Smooth muscle cell (in vitro differentiated cells): ENCODE data around the gene GJB3. TPM values are rescaled to one million over a fixed set of nuclear protein-coding genes. Genes with fewer than 3 reads are reported as not detected.

Experiments
- DNase-seq: peaks from one replicate; lab custom pipeline; 2025; ENCODE audit not compliant: unreplicated experiment; lab: John Stamatoyannopoulos, UW
- H2AFZ ChIP-seq: fragments of 200-600 bp; sonication (generic); 2 replicates; pipeline ENCODE4 v1.6.0; 2016; ENCODE audit warnings: antibody characterized with exemption, low read depth, mild to moderate bottlenecking
- H3F3A ChIP-seq: fragments of 200-600 bp; sonication (generic); 2 replicates; pipeline ENCODE4 v1.6.0; 2017; ENCODE audit warnings: antibody characterized with exemption, low read depth
- H3K27ac ChIP-seq: fragments of 200-600 bp; sonication (generic); 2 replicates; pipeline ENCODE4 v1.5.1; 2016; ENCODE audit warnings: low read depth, mild to moderate bottlenecking
- H3K27me3 ChIP-seq: fragments of 200-600 bp; sonication (generic); 2 replicates; pipeline ENCODE4 v1.6.1; 2016; ENCODE audit warnings: low read depth, mild to moderate bottlenecking
- H3K36me3 ChIP-seq: fragments of 200-600 bp; sonication (generic); 2 replicates; pipeline ENCODE4 v1.5.1; 2016; ENCODE audit warnings: low read depth
- H3K4me1 ChIP-seq: fragments of 200-600 bp; sonication (generic); 2 replicates; pipeline ENCODE4 v1.5.1; 2016; ENCODE audit warnings: low read depth
- H3K4me2 ChIP-seq: fragments of 200-600 bp; sonication (generic); 2 replicates; pipeline ENCODE4 v1.6.0; 2016; ENCODE audit warnings: mild to moderate bottlenecking
- H3K4me3 ChIP-seq: fragments of 200-600 bp; sonication (generic); 2 replicates; pipeline ENCODE4 v1.5.1; 2016; ENCODE audit warnings: mild to moderate bottlenecking
- H3K79me2 ChIP-seq: fragments of 200-600 bp; sonication (generic); 2 replicates; pipeline ENCODE4 v1.6.0; 2016; ENCODE audit warnings: low read depth, mild to moderate bottlenecking
- H3K9ac ChIP-seq: fragments of 200-600 bp; sonication (generic); 2 replicates; pipeline ENCODE4 v1.6.0; 2016; ENCODE audit warnings: low read depth
- H3K9me3 ChIP-seq: fragments of 200-600 bp; sonication (generic); replicated peaks from 2 replicates; pipeline ENCODE4 v1.5.1; 2016; ENCODE audit warnings: low read depth
- H4K20me1 ChIP-seq: fragments of 200-600 bp; sonication (generic); 2 replicates; pipeline ENCODE4 v1.6.0; 2016; ENCODE audit warnings: low read depth
- WGBS: methylation state at CpG from one replicate; pipeline ENCODE4 v1.1.7; 2016; ENCODE audit warnings: low lambda C conversion rate; 5-methylcytosine and 5-hydroxymethylcytosine counted together
- polyA plus RNA-seq: library from polyadenylated mRNA; unstranded; fragments of >200 nt; fragmentation: Nextera tagmentation; extraction: Ambion mirVana; gene quantifications from 2 replicates; pipeline ENCODE4 v1.2.1, GENCODE V29; 2016
- total RNA-seq: library from RNA; depleted of rRNA; stranded (reverse); fragments of >200 nt; gene quantifications from 2 replicates; pipeline ENCODE4 v1.2.3, GENCODE V29; 2014
- TF ChIP-seq, protein P1 (sequence below): fragments of 200-600 bp; sonication (generic); IDR thresholded peaks from 2 replicates; pipeline ENCODE4 v1.5.1; 2017; ENCODE audit warnings: borderline replicate concordance, mild to moderate bottlenecking, antibody characterized with exemption; ENCODE audit not compliant: insufficient read depth, poor library complexity, severe bottlenecking

GJB3 gene
- total and polyA plus RNA-seq, 2 experiments from 2014 or later: 2.9 to 10.0 TPM

GRCh38 chr1:34831721-34832246 lies 50.8 kb downstream of the GJB3 start:
- Histone ChIP-seq H3K4me3 (no peak overlapping the region), H3K36me3 (no peaks in the 10 kb centered on the region), H3K79me2 (no peaks in the 10 kb centered on the region), H2AFZ (no peak overlapping the region), H3F3A (no peaks in the 10 kb centered on the region), H3K9me3 (no peaks in the 10 kb centered on the region), H3K27ac (no peak overlapping the region), H3K4me1 (no peaks in the 10 kb centered on the region), H3K4me2 (no peak overlapping the region), H3K9ac (no peak overlapping the region), H4K20me1 (peaks cover 20% of the 10 kb centered on the region), H3K27me3 (no peaks in the 10 kb centered on the region)
- WGBS: 96% methylated on average over 6 of the region's 6 CpGs
- no peak for DNase-seq
- TF ChIP-seq, protein P1, sequence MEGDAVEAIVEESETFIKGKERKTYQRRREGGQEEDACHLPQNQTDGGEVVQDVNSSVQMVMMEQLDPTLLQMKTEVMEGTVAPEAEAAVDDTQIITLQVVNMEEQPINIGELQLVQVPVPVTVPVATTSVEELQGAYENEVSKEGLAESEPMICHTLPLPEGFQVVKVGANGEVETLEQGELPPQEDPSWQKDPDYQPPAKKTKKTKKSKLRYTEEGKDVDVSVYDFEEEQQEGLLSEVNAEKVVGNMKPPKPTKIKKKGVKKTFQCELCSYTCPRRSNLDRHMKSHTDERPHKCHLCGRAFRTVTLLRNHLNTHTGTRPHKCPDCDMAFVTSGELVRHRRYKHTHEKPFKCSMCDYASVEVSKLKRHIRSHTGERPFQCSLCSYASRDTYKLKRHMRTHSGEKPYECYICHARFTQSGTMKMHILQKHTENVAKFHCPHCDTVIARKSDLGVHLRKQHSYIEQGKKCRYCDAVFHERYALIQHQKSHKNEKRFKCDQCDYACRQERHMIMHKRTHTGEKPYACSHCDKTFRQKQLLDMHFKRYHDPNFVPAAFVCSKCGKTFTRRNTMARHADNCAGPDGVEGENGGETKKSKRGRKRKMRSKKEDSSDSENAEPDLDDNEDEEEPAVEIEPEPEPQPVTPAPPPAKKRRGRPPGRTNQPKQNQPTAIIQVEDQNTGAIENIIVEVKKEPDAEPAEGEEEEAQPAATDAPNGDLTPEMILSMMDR: no peak

DNA sequence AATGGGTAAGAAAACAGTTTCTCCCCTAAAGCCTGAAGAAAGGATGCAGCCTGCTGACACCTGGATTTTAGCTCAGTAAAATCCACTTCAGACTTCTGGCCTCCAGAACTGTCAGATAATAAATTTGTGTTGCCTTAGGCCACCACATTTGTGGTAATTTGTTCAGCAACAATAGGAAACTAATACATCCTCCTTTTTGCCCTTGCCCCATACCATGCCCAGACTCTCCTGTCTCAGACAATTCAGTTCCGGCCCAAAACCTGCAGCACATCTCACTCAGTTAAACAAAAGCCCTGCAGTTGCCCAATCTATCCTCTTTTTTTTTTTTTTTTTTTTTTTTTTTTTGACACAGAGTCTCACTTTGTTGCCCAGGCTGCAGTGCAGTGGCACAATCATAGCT lies 52.7 kb downstream of the GJB3 start:
- no peaks in the 10 kb centered on the region for H3K27me3 ChIP-seq
- no peaks in the 10 kb centered on the region for H3F3A ChIP-seq
- no peaks in the 10 kb centered on the region for H3K36me3 ChIP-seq
- H3K4me3 ChIP-seq: no peak overlapping the region
- DNase-seq: no peak
- no peaks in the 10 kb centered on the region for H3K79me2 ChIP-seq
- H3K4me1 ChIP-seq: no peaks in the 10 kb centered on the region
- no peak overlapping the region for H3K9ac ChIP-seq
- no peak overlapping the region for H2AFZ ChIP-seq
- no peaks in the 10 kb centered on the region for H3K9me3 ChIP-seq
- no peak overlapping the region for H3K4me2 ChIP-seq
- H4K20me1 ChIP-seq: peaks cover 14% of the 10 kb centered on the region
- 100% methylated on average over 1 of the region's 1 CpG for WGBS
- H3K27ac ChIP-seq: no peak overlapping the region
- TF ChIP-seq, protein P1: no peak

Other genes with a start within 250 kb of the GJB3 start
- 7.3 and 8.8 TPM in 2 replicates for gene GJB5, start 26.2 kb upstream of the GJB3 start, total RNA-seq
- gene GJB5, start 26.2 kb upstream of the GJB3 start, polyA plus RNA-seq: 2.5 and 10.4 TPM in 2 replicates
- 0.67 and 0.85 TPM in 2 replicates for gene GJB4, start 21.5 kb upstream of the GJB3 start, total RNA-seq
- 0.39 TPM in 1 of 2 replicates, not detected in the other for gene GJB4, start 21.5 kb upstream of the GJB3 start, polyA plus RNA-seq
- gene GJA4, start 11.8 kb downstream of the GJB3 start, total RNA-seq: not detected in 2 replicates
- 0.35 TPM in 1 of 2 replicates, not detected in the other for gene GJA4, start 11.8 kb downstream of the GJB3 start, polyA plus RNA-seq
- gene SMIM12, start 78.5 kb downstream of the GJB3 start, total RNA-seq: 16.5 and 17.6 TPM in 2 replicates
- 44.8 and 48.6 TPM in 2 replicates for gene SMIM12, start 78.5 kb downstream of the GJB3 start, polyA plus RNA-seq
- gene DLGAP3, start 148.4 kb downstream of the GJB3 start, total RNA-seq: not detected in 2 replicates
- not detected in 2 replicates for gene DLGAP3, start 148.4 kb downstream of the GJB3 start, polyA plus RNA-seq
- 61.2 and 62.0 TPM in 2 replicates for gene TMEM35B, start 204.1 kb downstream of the GJB3 start, total RNA-seq
- gene TMEM35B, start 204.1 kb downstream of the GJB3 start, polyA plus RNA-seq: 75.1 and 75.7 TPM in 2 replicates